Keratinocyte (primary cell): ENCODE data around the gene COX6B2.

ENCODE experiments used
- EZH2 ChIP-seq: IDR thresholded peaks from one replicate; pipeline ENCODE4 v1.6.1; 2012; ENCODE audit warnings: inconsistent platforms, mild to moderate bottlenecking, low read length, moderate library complexity
- TF ChIP-seq, protein P1 (sequence below), 3 experiments: IDR thresholded peaks in 1 of 3; conservative IDR thresholded peaks in 1 of 3; optimal IDR thresholded peaks in 1 of 3; 2 replicates in 2 of 3; 3 replicates in 1 of 3; pipeline versions ENCODE3 to v1.5.1; 2011; ENCODE audit warnings: low read length in 3 of 3, mild to moderate bottlenecking in 3 of 3, moderate library complexity in 2 of 3, control low read depth in 1 of 3, inconsistent platforms in 1 of 3; ENCODE audit not compliant: insufficient read depth in 2 of 3; ENCODE audit errors: extremely low read depth in 1 of 3

DNA sequence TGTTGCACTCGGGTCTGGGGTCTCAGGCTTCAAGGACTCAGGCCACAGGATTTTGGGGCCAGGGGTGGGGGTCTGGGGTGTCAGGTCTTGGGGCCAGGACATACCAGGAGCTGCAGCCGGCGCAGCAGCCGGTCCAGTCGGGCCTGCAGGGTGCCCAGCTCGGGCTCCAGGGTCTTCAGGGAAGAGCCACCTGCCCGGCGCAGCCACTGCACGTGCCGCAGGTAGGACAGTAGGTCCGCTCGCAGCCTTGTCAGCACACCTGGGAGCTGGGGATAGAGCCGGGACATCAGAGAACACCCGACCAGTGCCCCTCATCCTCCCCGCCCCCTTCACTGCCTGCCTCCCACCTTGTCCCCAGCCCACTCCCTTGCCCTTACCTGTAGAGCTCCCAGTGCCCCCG lies 13.6 kb upstream of the COX6B2 start:
- TF ChIP-seq, protein P1, sequence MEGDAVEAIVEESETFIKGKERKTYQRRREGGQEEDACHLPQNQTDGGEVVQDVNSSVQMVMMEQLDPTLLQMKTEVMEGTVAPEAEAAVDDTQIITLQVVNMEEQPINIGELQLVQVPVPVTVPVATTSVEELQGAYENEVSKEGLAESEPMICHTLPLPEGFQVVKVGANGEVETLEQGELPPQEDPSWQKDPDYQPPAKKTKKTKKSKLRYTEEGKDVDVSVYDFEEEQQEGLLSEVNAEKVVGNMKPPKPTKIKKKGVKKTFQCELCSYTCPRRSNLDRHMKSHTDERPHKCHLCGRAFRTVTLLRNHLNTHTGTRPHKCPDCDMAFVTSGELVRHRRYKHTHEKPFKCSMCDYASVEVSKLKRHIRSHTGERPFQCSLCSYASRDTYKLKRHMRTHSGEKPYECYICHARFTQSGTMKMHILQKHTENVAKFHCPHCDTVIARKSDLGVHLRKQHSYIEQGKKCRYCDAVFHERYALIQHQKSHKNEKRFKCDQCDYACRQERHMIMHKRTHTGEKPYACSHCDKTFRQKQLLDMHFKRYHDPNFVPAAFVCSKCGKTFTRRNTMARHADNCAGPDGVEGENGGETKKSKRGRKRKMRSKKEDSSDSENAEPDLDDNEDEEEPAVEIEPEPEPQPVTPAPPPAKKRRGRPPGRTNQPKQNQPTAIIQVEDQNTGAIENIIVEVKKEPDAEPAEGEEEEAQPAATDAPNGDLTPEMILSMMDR (optimal IDR thresholded peaks at IDR 0.05 in 1 of 3, IDR thresholded peaks at IDR 0.05 in 1 of 3, conservative IDR thresholded peaks at IDR 0.05 in 1 of 3; ENCODE audit: extremely low read depth in 1 of 3, insufficient read depth in 2 of 3, low read length in 3 of 3): no peak
- no peak for TF ChIP-seq EZH2
